GM18907 (cell line): ENCODE data around the gene KCNJ10.
"Not testable (repeated sequence)": the region's sequence is repeated elsewhere in the genome, so short reads cannot be mapped to it uniquely, and the experiment has no call there.

Source experiments
- ATAC-seq: cut with Tn5 transposase; IDR thresholded peaks from one replicate; pipeline ENCODE4 v1.9.1; 2021; ENCODE audit warnings: mild to moderate bottlenecking, moderate library complexity; ENCODE audit not compliant: unreplicated experiment

Gene KCNJ10

DNA sequence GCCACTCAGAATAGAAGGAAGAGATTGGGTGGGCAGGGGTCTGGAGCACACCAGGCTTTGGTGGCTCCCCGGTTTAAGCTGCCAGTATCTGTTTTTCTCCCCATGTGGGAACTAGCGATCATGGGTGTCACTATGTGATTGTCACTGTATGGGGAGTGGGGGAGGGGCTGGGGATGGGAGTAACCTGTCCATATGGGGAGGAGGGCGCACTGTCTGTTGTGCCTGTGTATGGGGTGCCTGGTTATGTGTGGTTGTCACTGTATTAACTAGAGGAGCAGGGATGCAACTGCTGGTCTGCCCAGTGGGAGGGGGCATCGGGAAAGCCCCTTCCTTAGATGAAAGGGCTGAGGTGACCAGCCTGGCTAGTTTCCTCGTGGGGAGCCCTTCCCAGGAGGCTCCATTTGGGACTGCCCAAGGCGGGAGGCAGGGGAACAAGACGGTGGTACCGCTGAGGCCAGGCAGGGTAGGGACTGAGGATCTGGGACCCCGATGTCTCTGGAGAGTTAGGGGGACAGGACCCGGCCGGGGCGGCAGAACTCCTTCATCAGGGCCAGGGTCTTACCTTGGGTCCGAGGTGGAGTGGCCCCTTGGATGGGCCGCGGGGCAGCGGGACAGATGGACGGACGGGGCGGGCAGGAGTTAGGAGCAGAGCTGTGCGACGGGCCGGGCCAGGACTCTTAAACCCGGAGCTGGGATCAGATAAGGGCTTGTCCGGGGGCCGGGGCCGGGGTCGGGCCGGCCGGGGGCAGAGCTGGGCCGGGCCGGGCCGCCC lies at the start of gene KCNJ10:
KCNJ10 (minus strand) TSS at position 701 of the 772 bp plus-strand sequence. CDS start 27,628 bp downstream, outside the sequence.
- ATAC-seq, result no peak

DNA sequence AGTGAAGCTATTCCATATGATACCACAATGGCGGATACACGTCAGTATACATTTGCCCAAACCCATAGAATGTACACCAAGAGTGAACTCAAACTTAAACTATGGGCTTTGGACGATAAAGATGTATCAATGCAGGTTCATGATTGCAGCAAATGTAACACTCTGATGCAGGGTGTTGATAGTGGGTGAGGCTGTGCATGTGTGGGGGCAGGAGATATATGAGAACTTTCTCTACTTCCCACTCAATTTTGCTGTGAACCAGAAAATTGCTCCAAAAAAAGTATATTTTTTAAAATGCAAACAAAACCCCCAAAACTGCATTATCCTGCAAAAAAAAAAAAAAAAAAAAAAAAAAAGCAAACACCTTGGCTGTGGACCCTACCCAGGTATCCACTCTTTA lies 49.0 kb upstream of the KCNJ10 start:
- ATAC-seq, result no peak

DNA sequence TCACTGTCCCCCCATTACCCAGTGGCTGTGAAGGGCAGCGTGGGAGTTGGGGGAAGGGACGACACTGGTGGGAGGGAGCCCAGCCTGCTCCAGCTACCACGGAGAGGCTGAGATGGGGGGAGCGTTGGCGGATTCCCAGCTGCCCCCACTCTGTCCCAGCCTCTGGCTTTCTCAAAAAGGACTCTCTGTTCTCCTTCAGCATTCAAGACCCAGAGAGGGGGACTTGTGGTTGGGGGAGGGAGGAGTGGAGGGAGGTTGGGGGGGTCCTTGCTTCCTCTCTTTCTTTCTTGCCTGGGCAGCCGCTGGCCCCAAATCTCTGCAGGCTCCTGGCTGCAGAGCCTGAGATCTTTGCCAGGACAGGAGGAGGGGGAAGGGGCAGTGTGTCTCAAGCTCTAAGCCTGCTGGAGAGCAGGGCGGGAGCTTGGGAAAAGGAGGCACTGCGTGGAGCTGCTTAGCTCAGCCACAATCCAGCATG lies 47.8 kb upstream of the KCNJ10 start:
- ATAC-seq, result no peak

DNA sequence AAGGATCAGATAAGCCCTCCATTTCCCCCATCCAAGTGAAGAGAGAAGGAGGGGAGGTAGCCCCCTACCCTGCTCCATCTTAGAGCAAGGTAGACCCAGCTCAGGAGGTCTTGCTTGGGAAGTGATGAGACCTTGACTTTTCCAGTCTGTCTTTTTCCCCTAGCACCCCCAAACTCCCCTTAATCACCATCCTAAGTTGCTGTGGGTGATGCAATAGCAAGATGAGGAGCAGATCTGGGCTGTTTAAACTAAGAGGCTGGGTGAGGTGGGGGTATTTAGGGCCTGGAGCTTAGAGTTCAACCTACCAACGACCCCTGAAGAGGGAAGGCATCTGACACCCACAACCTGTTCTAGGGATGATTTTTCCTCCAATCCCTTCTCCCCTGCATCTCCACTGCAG lies 47.3 kb upstream of the KCNJ10 start:
- no peak for ATAC-seq

DNA sequence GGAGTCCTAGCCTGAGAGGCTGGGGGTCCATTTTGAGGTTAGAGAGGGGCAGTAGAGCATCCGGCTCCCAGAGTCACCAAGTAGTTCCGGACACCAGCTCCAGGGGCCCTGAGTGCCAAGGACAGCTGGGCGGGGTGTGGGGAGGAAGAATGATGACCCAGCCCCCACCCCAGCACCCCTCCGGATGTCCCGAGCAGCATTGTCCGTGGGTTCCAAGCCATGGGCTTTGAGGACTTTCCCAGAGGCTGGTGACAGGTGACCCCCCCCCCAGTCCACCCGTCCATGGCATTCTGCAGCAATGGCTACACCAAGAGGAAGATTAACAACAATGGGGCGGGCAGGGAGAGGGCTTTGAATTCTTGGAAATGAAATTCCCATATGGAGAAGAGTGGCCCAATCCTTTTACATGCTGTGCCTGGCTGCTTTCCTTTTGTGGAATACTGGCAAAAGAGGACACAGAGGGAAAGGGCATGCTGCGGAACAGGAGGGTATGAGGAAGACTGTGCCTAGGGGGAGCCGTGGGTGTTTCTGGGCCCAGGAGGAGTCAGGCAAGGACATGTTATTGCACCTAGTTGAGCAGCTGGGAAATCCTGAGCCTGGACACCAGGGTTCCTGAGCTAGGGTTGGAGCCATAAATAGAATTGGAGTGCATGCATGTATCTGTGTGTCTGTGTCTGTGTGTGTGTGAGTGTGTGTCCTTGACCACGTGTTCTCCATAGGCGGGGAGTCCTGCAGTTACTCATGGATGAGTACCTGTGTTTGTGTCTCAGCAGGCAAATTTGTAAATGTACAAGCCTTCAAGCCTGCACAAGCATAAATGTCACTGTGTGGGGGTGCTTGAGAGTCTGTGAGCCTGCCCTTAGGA lies 46.6 kb upstream of the KCNJ10 start:
- ATAC-seq, result no peak

DNA sequence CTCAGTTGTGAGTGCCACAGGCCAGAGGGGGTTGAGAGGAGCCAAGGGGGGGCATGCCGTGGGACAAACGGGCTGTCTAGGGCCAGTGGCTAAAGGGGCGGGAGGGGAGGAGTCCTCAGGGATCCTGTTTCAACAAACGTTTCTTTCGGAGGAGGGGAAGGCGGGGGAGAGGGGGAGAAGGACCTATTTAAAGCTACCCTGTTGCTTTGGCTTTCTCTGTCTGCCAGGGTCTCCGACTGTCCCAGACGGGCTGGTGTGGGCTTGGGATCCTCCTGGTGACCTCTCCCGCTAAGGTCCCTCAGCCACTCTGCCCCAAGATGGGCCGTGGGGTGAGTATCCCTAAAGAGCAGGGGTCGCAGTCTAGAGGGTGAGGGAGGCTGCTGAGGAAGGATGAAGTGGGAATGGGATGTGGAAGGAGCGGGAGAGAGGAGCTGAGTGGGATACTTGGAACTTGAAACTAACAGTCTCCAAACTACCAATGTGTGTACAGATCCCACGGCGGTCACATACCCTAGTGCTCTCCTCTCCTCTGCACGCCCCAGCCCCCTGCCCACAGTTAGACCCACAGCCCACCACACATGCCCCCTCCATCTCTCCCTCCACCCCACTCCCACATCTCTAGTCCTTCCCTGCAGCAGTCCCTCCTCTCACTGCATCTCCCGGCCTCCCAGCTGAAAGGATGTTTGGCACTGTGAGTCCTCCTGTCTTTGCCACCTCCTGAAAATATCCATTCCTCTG lies 45.8 kb upstream of the KCNJ10 start, which contains the start of gene ATP1A2:
ATP1A2 (plus strand) TSS at position 215 of the 738 bp plus-strand sequence; CDS start at position 318, 103 bp downstream.
- ATAC-seq, result no peak

DNA sequence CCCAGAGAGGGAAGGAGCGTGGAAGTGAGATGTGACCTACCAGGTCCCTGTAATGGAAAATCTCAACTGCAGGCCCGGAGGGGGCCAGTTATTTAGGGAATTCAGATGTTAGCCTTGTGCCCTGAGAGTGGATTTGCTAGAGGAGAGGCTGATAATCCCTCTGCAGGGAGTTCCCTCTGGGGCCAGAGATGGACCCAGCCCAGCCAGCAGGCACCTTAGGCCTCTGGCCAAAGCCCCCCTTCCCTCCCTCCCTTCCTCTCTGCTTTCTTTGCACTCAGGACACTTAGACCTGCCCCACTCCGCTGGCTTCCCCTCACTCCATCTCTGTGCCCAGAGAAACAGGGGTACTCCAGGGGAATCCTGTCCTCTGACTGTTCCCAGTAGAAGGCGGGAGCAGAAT lies 44.1 kb upstream of the KCNJ10 start:
- ATAC-seq, result no peak

DNA sequence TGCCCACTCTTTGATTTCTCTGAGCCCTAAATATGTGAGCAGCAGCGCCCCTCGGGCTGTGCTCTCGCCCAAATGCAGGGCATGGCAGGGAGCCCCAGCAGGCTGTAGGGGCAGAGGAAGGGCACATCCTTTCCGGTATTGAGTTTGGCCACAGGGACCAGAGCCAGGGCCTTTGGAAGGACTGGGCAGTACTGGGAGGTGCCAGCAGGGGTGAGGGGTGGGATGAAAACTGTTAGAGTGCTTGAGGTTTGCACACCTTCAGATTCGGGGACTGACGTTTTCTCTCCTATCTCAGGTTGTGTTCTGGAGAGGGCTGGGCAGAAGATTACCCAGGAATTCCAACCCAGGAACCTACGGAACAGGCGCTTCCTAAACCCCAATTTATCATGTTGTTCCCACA lies 43.4 kb upstream of the KCNJ10 start:
- no peak for ATAC-seq

DNA sequence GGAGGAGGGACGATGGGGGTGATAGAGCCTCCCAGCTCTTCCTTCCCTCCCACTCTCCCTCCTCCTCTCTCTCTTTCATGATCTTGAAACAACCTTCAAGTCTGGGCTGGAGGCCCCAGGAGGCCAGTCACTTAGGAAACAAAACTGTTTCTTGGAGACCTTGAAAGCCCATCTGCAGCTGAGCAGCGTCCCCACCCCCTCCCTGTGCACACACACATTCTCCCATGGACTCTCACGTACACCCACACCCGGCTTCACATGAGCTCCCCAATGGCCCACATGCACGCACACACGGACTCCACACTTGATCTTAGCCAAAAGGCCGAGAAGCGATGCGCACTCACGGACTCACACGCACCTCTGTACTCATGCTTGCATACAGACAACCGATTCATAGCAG lies 42.4 kb upstream of the KCNJ10 start:
- no peak for ATAC-seq

DNA sequence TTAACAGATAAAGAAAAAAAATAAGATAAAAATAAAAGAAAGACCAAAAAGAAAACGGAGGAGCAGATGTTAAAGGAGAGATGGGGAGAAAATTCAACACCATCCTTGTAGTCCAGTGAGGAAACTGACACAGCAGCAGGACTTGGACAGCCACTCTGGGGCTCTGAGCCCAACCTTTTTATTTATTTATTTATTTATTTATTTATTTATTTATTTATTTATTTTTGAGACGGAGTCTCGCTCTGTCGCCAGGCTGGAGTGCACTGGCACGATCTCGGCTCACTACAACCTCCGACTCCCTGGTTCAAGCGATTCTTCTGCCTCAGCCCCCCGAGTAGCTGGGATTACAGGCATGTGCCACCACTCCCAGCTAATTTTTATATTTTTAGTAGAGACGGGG lies 41.5 kb upstream of the KCNJ10 start:
- not testable (repeated sequence) for ATAC-seq

DNA sequence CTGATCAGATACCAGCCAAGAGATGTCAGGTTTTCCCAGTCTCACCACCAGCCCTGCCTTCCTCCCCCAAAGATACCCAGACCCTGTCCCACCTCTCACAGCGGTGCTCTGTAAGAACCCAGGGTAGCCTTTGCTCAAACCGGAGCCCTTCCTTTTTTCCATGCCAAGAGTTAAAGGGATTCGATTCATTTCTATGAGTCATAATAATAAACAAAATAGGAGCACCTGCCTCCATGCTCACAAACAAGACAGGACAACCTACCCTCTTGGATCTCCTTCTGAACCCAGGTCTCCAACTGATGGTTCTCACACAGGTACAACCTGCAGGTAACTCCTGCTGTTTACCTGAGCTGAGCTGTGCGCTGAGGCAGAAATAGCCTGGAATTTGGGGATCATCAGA lies 39.7 kb upstream of the KCNJ10 start:
- ATAC-seq, result no peak

DNA sequence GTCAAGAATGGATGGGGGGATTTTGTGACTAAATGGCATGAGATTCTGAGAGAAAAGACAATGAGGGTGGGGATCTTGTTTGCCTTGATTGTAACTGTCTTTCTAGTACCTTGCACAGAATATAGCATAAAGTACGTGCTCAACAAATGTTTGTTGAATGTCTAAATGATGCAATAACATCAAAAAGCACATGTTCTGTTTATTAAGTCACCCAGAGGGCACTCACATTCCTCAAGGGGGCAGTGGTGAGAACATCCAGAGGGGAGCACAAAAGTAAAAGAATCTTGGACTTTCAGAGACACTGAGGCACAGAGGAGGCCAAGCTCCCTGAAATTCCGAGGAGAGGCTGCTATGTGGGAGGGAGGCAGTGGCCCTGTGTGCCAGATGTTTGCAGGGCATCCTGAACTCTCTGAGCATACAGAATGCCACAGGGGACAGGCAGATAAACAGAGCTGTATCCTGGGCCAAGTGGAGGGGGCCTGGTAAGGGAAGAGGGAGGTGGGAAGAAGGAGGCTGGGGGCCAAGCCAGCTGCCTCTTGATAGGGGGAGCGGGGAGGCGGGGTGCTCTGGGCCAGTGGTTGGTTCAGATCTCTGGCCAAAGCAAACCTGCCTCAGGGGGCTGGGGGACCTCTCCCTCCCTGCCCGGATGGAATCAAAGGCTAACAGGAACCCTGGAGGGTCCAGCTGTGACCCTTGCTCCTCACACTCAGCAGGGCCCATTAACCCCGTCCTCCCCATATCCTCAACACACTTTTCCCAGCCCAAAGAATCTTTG lies 39.1 kb upstream of the KCNJ10 start:
- no peak for ATAC-seq

DNA sequence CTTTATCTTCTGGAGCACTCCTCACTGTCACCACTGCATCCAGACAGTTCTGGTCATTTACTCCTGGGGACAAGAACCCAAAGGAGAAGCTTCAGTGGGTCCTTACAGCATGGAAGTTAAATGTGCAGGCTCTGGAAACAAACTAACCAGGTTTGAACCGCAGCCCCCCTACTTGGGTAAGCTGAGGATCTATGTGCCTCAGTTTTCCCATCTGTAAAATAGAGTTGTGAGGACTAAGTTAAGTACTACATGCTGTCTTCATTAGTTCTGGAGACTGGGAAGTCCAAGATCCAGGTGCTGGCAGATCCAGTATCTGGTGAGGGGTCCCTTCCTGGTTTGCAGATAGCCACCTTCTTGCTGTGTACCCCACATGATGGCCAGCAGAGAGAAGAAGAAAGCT lies 37.6 kb upstream of the KCNJ10 start:
- ATAC-seq, result no peak

DNA sequence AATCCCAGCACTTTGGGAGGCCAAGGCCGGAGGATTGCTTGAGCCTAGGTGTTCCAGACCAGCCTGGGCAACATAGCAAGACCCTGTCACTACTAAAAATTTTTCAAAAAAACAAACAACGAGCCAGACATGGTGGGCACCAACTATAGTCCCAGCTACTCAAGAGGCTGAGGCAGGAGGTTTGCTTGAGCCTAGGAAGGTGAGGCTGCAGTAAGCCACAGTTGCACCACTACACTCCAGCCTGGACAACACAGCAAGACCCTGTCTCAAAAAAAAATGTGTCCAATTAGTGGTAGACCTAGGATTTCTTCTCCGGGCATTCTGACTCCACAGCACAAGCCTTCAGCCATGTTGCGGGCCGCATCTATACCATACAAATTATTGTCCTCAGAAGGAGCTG lies 35.2 kb upstream of the KCNJ10 start:
- no peak for ATAC-seq

DNA sequence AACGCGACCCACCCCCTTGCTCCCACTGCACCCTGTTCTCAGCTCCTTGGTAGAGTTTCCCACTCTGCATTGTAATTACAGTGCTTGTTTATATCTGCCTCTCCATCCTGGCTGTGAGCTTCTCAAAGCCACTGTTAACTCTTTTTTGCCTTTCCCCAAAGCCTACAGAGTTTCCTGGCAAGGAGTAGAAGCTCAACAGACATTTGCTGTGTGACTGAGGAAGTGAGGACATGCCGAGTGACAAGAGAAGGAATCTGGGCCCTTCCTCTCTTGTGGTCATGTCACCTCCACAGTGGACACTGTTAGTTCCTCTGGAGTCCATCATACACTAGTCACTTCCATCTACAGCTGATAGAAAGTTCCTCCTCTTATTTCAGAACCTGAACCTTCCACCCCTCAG lies 34.5 kb upstream of the KCNJ10 start:
- ATAC-seq, result no peak

DNA sequence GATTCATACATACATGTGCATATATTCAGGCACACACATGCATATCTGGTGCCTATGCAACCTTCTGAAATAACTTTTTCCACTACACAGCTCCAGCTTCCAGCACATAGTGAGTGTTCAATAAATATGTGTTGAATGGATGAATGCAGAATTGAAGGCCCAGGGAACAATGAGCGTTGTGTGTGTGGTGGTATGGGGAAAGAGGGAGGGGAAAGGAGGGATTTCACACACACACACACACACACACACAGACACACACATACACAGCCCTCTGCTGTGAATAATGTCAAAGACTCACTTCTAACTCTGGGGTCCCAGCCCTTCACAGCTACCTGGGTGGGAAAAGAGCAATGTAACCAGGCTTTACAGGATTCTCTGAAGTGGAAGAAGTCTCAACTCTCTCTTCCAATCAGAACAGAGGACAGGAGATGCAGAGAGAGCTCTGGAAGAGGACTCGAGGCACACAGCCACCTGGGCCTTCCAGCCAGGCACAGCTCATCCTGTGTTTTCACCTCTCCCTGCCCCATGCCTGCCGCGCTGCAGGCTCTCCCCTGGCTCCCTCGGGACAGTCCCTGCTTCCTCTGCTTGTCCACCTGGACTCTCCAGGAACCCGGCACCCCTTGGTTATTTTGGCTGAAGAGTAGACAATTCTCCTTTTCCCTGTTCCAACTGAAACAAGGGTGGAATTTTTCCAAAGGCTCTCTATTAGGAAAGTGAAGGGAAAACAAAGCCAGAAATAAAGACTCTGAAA lies 33.9 kb upstream of the KCNJ10 start:
- ATAC-seq, result no peak

DNA sequence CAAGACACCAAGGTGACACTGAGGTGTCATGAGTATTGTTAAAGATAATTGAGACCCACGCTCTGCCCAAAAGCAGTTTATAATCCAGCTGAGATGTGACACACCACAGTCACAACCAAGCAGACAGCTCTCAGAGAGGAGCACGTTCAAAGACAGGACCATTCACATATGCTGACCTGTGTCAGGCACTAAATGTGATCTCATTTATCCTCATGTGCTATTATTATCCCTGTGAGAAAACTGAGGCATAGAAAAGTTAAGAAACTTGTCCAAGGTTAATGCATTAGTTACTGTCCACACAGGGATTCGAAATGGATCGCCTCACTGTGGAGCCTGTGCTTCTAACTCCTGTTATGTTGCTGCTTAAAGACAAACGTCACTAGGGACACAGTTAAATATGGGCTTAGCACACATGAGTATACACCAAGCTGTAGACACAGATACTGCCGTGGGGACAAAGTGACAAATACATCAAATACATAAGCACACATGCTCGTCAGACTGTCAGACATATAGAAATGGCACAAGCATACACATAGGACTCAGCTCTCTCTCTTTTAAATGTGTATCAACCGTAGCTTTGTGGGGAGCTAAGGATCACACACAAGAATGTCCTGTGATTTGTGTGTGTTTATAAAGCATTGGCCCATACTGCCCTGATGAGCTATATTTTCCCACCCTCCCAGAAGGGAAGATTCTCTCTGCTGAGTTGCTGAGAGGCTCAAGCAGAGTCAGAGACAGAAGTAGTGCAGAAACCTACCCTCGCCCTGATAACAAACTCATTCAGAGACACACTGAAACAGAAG lies 32.0 kb upstream of the KCNJ10 start:
- ATAC-seq, result no peak

DNA sequence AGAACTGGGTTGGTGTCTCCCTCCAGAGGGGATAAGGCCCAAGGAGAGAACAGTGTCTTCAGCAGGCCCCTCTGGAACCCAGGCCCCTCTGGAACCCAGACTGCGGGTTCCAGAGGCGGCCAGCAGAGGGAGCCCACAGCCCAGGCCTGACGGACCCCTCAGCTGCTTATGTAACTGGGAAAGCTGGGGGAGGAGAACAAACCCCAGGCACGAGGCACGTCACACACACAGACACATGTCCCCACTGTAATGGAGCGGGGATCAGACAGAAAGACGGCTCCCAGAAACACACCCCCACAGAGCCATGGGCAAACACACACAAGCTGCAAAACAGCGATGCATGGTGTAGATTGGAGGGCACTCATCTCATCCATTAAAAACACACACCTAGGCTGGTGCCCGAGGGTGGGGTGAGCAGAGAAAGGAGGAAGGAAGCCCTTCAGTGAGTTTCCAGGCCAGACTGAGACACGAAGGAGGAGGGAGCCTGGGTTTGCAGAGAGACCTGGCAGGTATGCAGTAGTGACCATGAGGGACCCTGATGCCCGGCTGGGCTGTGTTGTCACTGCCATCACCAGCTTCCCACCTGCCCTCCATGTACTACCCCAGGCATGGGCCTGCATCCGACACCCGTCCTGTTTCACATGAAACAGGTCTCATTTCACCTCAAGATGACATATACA lies 31.2 kb upstream of the KCNJ10 start:
- peak; percentile 24 for ATAC-seq
